ENCODE results near the gene IZUMO3. TPM values are rescaled to one million over a fixed set of nuclear protein-coding genes. Genes with fewer than 3 reads are reported as not detected.

IZUMO3 gene
- total and polyA plus RNA-seq, 2 donors (not counting 1 experiment from before 2014, with no cell fraction given) = not detected

DNA sequence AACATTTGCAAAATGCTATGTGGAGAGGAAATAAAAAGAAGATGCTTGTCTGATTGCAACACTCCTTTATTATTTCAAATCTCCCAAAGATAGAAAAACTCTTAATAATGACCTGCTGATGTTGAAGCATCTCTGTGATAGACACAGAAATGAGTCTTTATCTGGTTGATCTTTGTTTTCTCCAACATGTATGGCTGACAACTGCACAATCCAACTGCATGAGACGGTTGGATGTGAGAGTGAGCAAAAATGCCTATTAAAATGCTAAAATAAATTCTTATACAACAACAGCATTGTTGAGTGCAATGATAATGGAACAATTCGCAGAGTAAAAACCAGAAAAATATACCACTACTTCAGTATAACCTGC lies 7.5 kb upstream of the IZUMO3 start:
- intact Hi-C loops (cut with micrococcal nuclease) = no loop called here
- no CpG with 5 or more reads among the region's 2 CpGs for WGBS (ENCODE audit: insufficient coverage)
- Mint-ChIP-seq H3K4me3 (no peak overlapping the region), H3K4me1 (no peaks in the 10 kb centered on the region), H3K9me3 (ENCODE audit: insufficient read depth) (no peaks in the 10 kb centered on the region), H3K27me3 (no peaks in the 10 kb centered on the region), H3K27ac (no peak overlapping the region)
- Histone ChIP-seq H4K20me1 (ENCODE audit: control insufficient read depth, insufficient read depth, low read length, poor library complexity, severe bottlenecking) (no peaks in the 10 kb centered on the region), H3K4me2 (replicated peaks; ENCODE audit: low read depth, low read length, poor library complexity, severe bottlenecking) (no peak overlapping the region), H3K27ac (ENCODE audit: low read length in 2 of 2) (no peak overlapping the region), H3K9me3 (ENCODE audit: control extremely low read depth in 1 of 3, control insufficient read depth in 2 of 3, insufficient read depth in 1 of 3, low read length in 2 of 3) (no peaks in the 10 kb centered on the region), H3K4me1 (ENCODE audit: control insufficient read depth in 2 of 2, insufficient read depth in 2 of 2, low read length in 2 of 2) (no peaks in the 10 kb centered on the region), H3K36me3 (replicated peaks in 1 of 2; ENCODE audit: control extremely low read depth in 1 of 2, control insufficient read depth in 1 of 2, extremely low read depth in 1 of 2, insufficient read depth in 2 of 2, low read length in 1 of 2) (no peaks in the 10 kb centered on the region), H2AFZ (ENCODE audit: insufficient read depth, low read depth, low read length, poor library complexity, severe bottlenecking) (no peak overlapping the region), H3K27me3 (replicated peaks in 1 of 4; ENCODE audit: control extremely low read depth in 1 of 4, control insufficient read depth in 3 of 4, insufficient read depth in 4 of 4, low read length in 3 of 4) (no peaks in the 10 kb centered on the region), H3K9ac (ENCODE audit: low read length) (no peak overlapping the region), H3K4me3 (ENCODE audit: control extremely low read depth in 1 of 5, extremely low read depth in 1 of 5, insufficient read depth in 1 of 5, low read depth in 2 of 5, low read length in 4 of 5) (no peak overlapping the region), H3K79me2 (ENCODE audit: control insufficient read depth, insufficient read depth, low read length) (no peaks in the 10 kb centered on the region)
- DNase-seq (no peak), ATAC-seq (ENCODE audit: low read depth) (no peak)
- CTCF ChIA-PET = no interaction called here
- TF ChIP-seq, protein P1, sequence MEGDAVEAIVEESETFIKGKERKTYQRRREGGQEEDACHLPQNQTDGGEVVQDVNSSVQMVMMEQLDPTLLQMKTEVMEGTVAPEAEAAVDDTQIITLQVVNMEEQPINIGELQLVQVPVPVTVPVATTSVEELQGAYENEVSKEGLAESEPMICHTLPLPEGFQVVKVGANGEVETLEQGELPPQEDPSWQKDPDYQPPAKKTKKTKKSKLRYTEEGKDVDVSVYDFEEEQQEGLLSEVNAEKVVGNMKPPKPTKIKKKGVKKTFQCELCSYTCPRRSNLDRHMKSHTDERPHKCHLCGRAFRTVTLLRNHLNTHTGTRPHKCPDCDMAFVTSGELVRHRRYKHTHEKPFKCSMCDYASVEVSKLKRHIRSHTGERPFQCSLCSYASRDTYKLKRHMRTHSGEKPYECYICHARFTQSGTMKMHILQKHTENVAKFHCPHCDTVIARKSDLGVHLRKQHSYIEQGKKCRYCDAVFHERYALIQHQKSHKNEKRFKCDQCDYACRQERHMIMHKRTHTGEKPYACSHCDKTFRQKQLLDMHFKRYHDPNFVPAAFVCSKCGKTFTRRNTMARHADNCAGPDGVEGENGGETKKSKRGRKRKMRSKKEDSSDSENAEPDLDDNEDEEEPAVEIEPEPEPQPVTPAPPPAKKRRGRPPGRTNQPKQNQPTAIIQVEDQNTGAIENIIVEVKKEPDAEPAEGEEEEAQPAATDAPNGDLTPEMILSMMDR (IDR thresholded peaks at IDR 0.05) = no peak
- no peak for TF ChIP-seq EZH2 (IDR thresholded peaks at IDR 0.05; ENCODE audit: borderline replicate concordance, insufficient read depth, low read depth, low read length, poor library complexity, severe bottlenecking)
- POLR2A ChIA-PET = no interaction called here

DNA sequence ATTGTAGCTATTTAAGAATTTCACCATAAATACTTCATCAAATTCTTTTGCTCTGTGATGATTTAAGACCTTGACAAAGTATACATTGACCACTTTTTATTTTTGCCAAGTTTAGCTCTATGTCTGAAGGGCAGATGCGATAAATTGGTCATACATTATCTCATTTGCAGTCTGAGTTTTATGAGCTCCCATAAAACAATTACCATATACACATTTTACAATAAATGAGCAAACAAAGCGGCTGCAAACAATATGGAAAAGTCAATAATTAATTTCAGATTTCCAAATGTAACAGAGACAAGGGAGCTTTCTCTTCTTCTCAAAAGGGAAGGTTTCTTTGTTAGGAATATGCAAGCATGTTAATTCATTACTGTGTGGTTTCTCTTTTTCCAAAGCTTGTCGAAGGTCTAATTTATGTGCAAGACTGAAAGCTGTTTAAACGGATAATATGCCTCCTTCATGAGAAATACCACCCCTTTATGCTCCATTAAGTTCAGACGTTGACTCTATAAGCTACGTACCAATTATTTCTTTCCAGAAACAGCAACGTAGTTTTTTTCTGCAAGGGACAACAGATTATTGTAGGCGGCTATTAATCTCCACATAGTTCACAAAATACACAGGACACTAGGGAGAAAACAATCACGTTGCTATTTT lies 7.0 kb upstream of the IZUMO3 start:
- TF ChIP-seq, protein P1 (IDR thresholded peaks at IDR 0.05) = no peak
- no peak for TF ChIP-seq EZH2 (IDR thresholded peaks at IDR 0.05; ENCODE audit: borderline replicate concordance, insufficient read depth, low read depth, low read length, poor library complexity, severe bottlenecking)
- Histone ChIP-seq H3K4me3 (ENCODE audit: control extremely low read depth in 1 of 5, extremely low read depth in 1 of 5, insufficient read depth in 1 of 5, low read depth in 2 of 5, low read length in 4 of 5) (no peak overlapping the region), H4K20me1 (ENCODE audit: control insufficient read depth, insufficient read depth, low read length, poor library complexity, severe bottlenecking) (no peaks in the 10 kb centered on the region), H3K4me2 (replicated peaks; ENCODE audit: low read depth, low read length, poor library complexity, severe bottlenecking) (no peak overlapping the region), H3K27ac (ENCODE audit: low read length in 2 of 2) (no peak overlapping the region), H3K9me3 (ENCODE audit: control extremely low read depth in 1 of 3, control insufficient read depth in 2 of 3, insufficient read depth in 1 of 3, low read length in 2 of 3) (no peaks in the 10 kb centered on the region), H3K9ac (ENCODE audit: low read length) (no peak overlapping the region), H2AFZ (ENCODE audit: insufficient read depth, low read depth, low read length, poor library complexity, severe bottlenecking) (no peak overlapping the region), H3K4me1 (ENCODE audit: control insufficient read depth in 2 of 2, insufficient read depth in 2 of 2, low read length in 2 of 2) (no peaks in the 10 kb centered on the region), H3K36me3 (replicated peaks in 1 of 2; ENCODE audit: control extremely low read depth in 1 of 2, control insufficient read depth in 1 of 2, extremely low read depth in 1 of 2, insufficient read depth in 2 of 2, low read length in 1 of 2) (no peaks in the 10 kb centered on the region), H3K79me2 (ENCODE audit: control insufficient read depth, insufficient read depth, low read length) (no peaks in the 10 kb centered on the region), H3K27me3 (replicated peaks in 1 of 4; ENCODE audit: control extremely low read depth in 1 of 4, control insufficient read depth in 3 of 4, insufficient read depth in 4 of 4, low read length in 3 of 4) (no peaks in the 10 kb centered on the region)
- DNase-seq (no peak), ATAC-seq (ENCODE audit: low read depth) (no peak)
- POLR2A ChIA-PET = no interaction called here
- CTCF ChIA-PET = no interaction called here
- no peak overlapping the region for H3K4me3 Mint-ChIP-seq
- H3K9me3 Mint-ChIP-seq (ENCODE audit: insufficient read depth) = no peaks in the 10 kb centered on the region
- H3K4me1 Mint-ChIP-seq = no peaks in the 10 kb centered on the region
- 79% methylated on average over 2 of the region's 9 CpGs for WGBS (ENCODE audit: insufficient coverage)
- H3K27ac Mint-ChIP-seq = no peak overlapping the region
- intact Hi-C loops (cut with micrococcal nuclease) = no loop called here
- no peaks in the 10 kb centered on the region for H3K27me3 Mint-ChIP-seq

Measured in B cell (primary cell).